Esophagus squamous epithelium (tissue), 4 donors: ENCODE results near the gene GLB1L.

Experiments used
- POLR2A ChIP-seq, 4 donors: fragments of 450-650 bp; IDR thresholded peaks; one replicate each; pipeline ENCODE4 v1.6.1; 2017; ENCODE audit warnings: antibody characterized with exemption in 4 of 4, mild to moderate bottlenecking in 4 of 4, moderate library complexity in 3 of 4
- TF ChIP-seq, protein P1 (sequence below), 6 experiments: fragments of 450-650 bp in 4 of 6; fragments of 200-600 bp in 2 of 6; sonication (generic) in 2 of 6; IDR thresholded peaks; one replicate each; pipeline ENCODE4 v1.5.1; 2016 to 2019; ENCODE audit warnings: antibody characterized with exemption in 6 of 6, mild to moderate bottlenecking in 4 of 6, moderate library complexity in 4 of 6

DNA sequence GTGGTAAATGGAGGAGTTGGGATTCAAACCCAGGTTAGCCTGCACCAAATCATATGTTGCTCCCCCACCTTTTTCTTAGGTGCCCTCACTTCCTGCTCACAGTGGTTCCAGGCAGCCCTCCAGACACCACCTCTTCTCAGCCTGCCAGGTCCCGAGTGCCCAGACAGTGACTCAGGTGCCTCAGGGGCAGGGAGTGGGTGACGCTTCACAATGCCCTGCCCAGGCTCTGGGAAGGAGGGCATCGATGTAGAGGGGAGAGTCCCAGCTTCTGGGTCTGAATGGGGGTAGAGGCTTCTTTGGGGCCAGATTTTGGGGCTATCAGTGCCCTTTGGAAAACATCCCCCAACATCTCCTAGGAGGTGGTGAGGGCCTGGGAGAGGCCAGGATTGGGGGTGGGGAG lies 28.7 kb upstream of the GLB1L start:
- TF ChIP-seq, protein P1, sequence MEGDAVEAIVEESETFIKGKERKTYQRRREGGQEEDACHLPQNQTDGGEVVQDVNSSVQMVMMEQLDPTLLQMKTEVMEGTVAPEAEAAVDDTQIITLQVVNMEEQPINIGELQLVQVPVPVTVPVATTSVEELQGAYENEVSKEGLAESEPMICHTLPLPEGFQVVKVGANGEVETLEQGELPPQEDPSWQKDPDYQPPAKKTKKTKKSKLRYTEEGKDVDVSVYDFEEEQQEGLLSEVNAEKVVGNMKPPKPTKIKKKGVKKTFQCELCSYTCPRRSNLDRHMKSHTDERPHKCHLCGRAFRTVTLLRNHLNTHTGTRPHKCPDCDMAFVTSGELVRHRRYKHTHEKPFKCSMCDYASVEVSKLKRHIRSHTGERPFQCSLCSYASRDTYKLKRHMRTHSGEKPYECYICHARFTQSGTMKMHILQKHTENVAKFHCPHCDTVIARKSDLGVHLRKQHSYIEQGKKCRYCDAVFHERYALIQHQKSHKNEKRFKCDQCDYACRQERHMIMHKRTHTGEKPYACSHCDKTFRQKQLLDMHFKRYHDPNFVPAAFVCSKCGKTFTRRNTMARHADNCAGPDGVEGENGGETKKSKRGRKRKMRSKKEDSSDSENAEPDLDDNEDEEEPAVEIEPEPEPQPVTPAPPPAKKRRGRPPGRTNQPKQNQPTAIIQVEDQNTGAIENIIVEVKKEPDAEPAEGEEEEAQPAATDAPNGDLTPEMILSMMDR (IDR thresholded peaks at IDR 0.05) = no peak
- no peak for TF ChIP-seq POLR2A (IDR thresholded peaks at IDR 0.05)
